HG02885 (cell line): Measurements from ENCODE around the gene SDK1.

Experiments used
- ATAC-seq: cut with Tn5 transposase; IDR thresholded peaks from one replicate; pipeline ENCODE4 v1.9.1; 2021; ENCODE audit warnings: mild to moderate bottlenecking; ENCODE audit not compliant: unreplicated experiment, poor library complexity

SDK1 gene

DNA sequence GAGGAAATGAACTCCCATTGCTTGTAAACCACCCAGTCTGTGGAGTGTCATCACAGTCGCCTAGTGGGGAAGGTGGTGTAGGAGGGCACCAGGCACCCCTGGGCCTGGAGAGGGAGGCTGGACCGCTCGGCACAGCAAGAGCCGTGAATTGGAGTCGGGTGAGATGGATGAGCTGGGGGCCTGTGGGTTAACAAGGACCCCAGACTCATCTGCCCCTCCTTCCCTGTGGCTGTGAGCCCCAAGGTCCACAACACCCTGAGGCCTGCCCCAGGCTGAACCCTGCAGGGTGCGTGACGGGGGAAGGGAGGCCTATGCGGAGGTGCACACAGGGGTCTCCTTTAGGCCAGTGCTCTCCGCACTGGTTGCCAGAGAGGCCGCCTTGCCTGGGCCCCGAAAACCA lies 799.6 kb downstream of the SDK1 start:
- no peak for ATAC-seq

GRCh38 chr7:4102231-4102841 lies 801.3 kb downstream of the SDK1 start:
- no peak for ATAC-seq

DNA sequence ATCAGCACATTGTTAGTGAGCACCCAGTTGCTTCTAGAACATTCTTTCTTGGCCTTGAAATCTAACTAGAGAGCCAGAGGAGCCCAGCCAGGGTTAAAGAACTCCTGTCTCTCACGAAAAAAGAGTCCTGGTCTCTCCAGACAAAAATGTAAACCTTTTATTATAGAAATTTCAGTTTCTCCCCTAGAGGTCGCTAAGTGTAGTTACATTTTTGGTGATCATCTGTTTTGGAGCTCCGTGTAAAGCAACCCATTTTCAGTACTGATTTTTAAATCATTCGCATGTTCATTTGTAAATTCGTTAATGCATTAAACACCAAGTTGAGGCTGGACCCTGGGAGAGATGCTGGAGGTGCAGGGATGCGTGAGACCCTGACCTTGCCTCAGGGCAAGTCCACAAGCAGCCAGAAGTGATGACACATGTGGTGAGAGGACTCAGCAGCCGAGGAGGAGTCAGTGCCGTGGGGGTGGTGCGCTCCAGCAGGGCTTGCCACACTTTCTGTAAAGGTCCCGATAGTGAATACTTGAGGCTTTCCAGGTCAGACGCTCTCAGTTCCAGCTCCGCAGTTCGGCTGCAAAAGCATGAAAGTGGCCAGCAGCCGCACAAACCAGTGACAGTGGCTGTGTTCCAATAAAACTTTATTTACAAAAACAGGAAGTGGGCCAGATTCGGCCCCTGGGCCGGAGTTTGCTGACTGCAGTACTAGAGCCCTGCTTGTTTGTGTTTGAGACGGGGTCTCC lies 802.5 kb downstream of the SDK1 start:
- ATAC-seq, result no peak

DNA sequence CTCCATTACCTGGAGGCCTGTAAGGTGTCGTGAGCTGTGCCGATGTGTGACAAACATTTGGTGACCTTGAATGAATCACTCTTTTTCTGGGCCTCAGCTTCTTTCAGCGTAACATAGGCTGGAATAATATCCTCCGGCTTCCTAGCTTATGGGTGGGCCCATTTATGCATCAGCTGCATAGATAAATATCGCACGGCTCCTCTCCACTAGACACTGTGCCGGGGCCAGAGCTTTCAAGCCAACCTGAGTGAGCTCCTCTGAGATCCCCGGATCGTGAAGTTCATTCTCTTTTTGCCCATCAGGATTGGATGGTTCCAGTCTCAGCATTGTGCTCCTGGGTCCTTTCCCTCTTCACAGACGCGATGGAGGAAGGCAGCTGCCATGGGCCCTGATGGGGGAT lies 806.8 kb downstream of the SDK1 start:
- no peak for ATAC-seq

DNA sequence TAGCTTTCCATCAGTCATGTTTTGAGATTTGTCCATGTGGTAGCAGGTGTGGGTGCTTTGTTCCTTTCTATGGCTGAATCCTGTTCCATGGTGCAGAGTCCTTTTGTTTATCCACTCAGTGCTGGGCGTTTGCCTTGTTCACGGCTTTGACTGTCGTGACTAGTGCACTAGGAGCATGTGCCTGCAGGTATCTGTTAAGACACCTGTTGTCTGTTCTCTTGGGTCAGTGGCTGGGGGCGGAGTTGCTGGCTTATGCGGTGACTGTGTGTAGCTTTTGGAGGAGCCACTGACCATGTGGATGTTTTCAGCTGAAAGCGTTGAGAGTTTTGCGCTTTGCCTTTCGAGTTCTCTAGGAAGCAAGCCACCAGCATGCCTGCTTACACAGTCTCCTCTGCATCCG lies 807.9 kb downstream of the SDK1 start:
- ATAC-seq, result no peak

GRCh38 chr7:4109481-4110110 lies 808.5 kb downstream of the SDK1 start:
- no peak for ATAC-seq

- ATAC-seq, result no peak
Observed at GRCh38 chr7:4110438-4110837, 809.4 kb downstream of the SDK1 start.

DNA sequence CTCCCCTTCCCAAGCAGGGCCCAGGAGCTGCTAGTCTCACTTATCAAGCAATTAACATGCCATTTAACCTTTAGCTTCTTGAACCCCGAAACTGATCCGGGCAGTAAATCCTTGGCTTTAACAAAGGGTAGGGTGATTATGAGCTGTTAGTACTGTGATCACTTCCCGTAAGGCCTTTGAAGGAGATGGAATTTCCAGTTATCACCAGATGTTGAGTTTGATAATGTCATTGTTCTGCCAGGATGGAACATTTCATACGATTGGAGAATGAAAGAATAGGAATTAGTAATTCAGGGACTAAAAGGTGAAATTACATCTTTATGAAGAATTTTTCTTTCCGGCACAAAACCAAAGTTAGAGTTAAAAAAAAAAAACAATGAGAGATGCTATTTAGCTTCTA lies 810.1 kb downstream of the SDK1 start:
- no peak for ATAC-seq

DNA sequence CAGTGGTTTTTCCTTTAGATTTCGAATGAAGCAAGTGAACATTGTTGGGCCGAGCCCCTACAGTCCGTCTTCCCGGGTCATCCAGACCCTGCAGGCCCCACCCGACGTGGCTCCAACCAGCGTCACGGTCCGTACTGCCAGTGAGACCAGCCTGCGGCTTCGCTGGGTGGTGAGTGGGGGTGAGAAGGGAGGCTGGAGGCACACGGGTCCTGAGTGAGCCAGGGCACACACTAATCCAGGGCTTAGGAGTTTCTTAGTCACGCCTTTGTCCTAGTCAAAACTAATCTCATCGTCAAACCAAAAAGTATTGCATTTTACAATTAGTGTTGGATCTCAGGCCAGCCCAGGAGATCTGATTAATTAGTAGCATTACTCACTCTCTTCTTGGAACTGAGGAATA lies 812.2 kb downstream of the SDK1 start:
- no peak for ATAC-seq

DNA sequence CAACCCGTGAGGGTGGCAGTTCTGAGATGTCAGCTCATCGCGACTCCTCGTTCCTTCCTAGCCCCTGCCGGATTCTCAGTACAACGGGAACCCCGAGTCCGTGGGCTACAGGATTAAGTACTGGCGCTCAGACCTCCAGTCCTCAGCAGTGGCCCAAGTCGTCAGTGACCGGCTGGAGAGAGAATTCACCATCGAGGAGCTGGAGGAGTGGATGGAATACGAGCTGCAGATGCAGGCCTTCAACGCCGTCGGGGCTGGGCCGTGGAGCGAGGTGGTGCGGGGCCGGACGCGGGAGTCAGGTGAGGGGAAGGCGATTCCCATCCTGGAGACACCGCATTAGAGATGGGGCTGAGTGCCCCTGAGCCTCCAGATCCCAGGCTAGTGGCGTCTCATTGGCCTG lies 812.9 kb downstream of the SDK1 start:
- ATAC-seq, result no peak

DNA sequence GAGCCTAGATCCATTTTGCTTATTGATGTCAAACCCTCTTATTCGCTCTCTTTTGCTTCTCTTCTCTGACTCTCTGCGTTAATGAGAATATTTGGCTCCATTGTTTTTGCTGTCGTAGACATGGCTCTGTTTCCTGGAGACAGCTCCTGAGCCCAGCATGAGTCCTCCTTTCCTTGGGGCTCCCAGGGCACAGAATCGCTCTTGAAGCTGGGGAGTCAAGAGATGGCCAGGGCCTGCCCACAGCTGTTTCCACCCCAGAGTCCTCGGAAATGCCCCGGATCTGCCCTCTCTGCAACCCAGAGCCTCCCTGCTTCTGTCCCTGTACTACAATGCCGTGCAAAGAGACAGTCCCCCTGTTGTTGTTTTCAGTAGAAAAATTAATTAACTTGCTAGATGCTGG lies 814.4 kb downstream of the SDK1 start:
- no peak for ATAC-seq

DNA sequence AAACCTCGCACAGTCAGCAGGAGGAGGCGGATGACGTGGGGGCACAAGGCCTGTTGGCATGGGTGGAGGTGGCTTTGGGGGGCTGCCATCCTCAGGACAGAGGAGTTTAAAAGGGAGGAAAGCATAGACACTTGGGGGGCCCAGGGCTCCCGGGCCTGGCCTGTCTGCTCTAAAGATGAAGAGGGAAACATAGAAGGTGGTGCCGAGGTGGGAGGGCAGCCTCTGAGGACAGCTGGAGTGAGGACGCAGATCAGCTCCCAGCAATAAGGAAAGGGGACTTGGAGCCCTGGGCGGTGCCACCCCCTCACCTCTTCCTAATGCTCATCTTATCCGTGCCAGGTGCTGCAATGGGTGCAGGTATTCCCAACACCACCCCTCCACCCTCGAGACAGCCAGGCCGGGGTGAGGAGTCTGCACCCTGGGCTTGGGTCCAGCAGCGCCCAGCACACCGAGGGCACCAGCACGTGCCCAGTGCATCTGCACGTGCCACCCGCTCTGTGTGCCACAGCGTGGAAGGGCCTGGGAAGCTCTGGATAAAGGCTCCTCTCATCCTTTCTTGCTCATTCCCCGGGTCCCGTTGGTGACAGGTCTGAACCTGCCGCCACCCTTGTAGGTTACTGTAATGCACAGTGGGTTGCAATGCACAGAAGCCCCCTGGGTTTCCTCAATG lies 815.0 kb downstream of the SDK1 start:
- no peak for ATAC-seq

DNA sequence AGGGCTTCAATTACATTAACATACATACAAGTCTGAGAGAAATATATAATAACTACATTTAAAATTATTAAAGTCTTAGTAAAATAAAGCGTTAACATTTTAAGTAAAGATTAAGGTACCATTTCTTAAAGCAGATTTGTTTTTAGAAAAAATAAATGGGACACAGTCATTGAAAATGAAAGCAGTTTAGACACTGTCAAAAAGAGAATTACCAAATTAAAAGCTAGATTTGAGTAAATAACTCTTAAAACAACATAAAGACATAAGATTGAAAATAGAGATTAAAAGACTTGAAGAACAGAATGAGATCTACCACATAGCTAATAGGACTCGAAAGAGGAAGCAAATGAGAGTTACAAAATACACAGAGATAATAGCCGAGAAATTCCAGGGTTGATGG lies 818.8 kb downstream of the SDK1 start:
- ATAC-seq, result no peak

DNA sequence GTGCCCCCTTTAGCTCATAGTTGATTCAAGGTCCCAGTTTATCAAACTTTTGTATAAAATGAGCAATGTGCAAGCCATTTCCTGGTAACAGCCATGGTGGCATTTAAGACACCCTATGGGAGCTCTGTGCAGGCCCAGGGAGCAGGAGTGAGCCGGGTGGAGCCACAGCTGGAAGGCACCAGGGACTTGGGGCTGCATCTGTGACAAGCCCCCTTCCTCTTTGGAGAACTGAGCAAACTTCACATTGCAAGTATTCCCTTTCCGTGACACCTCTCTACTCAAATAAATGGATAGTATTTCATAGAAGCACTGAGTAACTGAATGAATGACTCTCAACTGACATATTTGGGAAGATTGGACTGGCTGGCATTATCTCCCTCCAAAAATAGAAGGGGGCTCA lies 822.3 kb downstream of the SDK1 start:
- no peak for ATAC-seq

- no peak for ATAC-seq
Observed at GRCh38 chr7:4123823-4124222, 822.8 kb downstream of the SDK1 start.

DNA sequence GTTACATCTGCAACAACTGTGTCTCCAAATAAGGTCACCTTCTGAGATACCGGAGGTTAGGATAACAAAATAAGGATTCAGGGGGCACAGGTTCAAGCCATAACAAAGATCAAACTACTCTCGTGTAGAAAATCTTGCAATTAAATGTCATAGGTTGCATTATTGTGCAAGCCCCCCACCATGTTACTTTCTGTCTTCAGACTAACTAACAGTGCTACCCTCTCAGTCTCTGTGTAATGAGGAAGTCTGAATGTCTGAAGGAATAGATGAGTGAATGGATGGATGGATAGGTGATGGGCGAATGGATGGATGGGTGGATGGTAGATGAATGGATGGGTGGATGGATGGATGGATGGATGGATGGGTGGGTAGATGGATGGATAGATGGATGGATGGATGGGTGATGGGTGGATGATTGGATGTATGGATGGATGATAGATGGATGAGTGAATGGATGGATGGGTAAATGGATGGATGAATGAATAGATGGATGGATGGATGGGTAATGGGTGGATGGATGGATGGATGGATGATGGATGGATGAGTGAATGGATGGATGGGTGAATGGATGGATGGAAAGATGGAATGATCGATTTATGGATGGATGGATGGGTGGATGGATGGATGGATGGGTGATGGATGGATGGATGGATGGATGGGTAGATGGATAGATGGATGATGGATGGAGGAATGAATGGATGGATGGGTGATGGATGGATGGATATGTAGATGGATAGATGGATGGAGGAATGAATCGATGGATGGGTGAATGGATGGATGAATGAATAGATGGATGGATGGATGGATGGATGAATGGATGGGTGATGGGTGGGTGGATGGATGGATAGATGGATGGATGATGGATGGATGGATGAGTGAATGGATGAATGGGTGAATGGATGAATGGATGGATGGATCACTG lies 823.8 kb downstream of the SDK1 start:
- ATAC-seq, result no peak

DNA sequence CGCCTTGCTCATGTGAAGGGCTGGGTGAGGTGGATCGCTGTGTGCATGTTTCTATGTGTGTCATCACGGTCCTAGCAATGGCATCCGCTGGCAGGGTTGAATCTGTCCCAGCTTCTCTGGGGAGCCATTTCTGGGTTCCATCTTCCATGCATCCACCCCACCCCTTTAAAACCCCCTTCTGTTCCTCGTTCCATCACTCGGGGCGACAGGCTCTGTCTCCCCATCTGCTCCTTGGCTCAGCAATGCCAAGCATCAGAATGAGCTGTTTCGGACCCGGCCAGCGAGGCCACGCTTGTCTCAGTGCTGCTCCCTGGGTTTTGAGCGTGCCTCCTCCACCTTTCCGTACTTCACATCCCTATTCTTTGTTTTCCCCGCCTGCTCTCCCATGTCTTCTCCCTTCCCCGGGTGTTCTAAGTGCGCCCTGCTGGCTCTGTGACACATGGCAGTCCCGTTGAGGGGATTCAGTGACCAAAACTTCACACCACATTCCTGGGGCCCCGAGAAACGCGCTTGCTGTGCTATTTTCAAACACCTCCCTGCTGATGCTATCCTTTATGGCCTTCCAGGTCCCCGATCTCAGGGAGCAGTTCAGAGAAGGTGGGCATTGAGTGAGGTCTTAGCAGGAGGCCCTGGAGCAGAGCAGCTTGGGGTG lies 827.0 kb downstream of the SDK1 start:
- no peak for ATAC-seq

GRCh38 chr7:4129481-4130122 lies 828.5 kb downstream of the SDK1 start:
- ATAC-seq, result no peak

DNA sequence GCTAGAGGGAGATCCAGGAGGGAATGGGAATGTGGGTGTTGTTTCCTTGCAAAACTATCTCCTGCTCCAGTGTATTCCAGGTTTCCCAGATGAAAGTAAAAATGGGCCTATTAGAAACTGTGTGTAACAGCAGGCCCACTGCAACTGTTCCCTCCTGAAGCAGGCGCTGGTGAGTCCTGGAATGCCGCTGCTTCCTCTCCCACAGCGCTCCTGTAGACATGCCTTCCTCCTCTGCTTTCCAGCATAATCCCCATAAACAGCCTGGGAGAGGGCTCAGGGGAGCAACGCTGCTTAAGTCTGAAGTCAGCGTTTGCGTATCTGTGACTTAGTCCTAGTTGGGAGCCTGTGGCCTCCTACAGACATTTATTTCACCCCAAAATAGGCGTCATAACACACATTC lies 830.0 kb downstream of the SDK1 start:
- ATAC-seq, result no peak
